Lower lobe of right lung (tissue), 2 donors: ENCODE data around the gene AKR7A3. TPM values are rescaled to one million over a fixed set of nuclear protein-coding genes. Genes with fewer than 3 reads are reported as not detected.

Experiments
- ATAC-seq, 2 donors: fragments of 200-7000 bp; cut with Tn5 transposase; one replicate each; pipeline ENCODE4 v1.9.1; 2020 to 2022; ENCODE audit warnings: mild to moderate bottlenecking in 2 of 2, moderate library complexity in 2 of 2
- DNase-seq: peaks from one replicate; pipeline ENCODE4 v3.0.0-alpha.2; 2020
- H3K27ac ChIP-seq: fragments of 200-600 bp; one replicate; pipeline ENCODE4 v1.8.0; 2022
- H3K27me3 ChIP-seq: fragments of 200-600 bp; one replicate; pipeline ENCODE4 v1.8.0; 2022; ENCODE audit warnings: low read depth
- H3K36me3 ChIP-seq: fragments of 200-600 bp; one replicate; pipeline ENCODE4 v1.8.0; 2022; ENCODE audit warnings: mild to moderate bottlenecking
- H3K4me1 ChIP-seq: fragments of 200-600 bp; one replicate; pipeline ENCODE4 v1.8.0; 2022
- H3K4me3 ChIP-seq: fragments of 200-600 bp; one replicate; pipeline ENCODE4 v1.8.0; 2022; ENCODE audit warnings: mild to moderate bottlenecking
- H3K9me3 ChIP-seq: fragments of 200-600 bp; one replicate; pipeline ENCODE4 v1.8.0; 2022
- CTCF ChIP-seq: fragments of 200-600 bp; IDR thresholded peaks from one replicate; pipeline ENCODE4 v1.8.0; 2022; ENCODE audit warnings: antibody characterized with exemption, mild to moderate bottlenecking
- intact Hi-C: fragments of 100-400 bp; cut with DNase I; formaldehyde crosslinking; loops from one replicate; pipeline ENCODE4 v1.11.0; 2022
- total RNA-seq: library from RNA; stranded (reverse); fragmentation: NEBNext Ultra II Directional; extraction: Animal tissue kit (Norgen Biotek cat#: 25700); gene quantifications from one replicate; pipeline ENCODE4 v1.2.1, GENCODE V29; 2021
- donor health status: DM: no; HTN: yes; CAD: no; lungs with severe emphysema.

The AKR7A3 gene
- total RNA-seq, 1 donor from 2014 or later = 0.30 TPM

GRCh38 chr1:19312782-19313635 lies 24.4 kb upstream of the AKR7A3 start:
- H3K4me1 ChIP-seq = peaks cover 46% of the 10 kb centered on the region
- no peak for DNase-seq
- intact Hi-C loops = no loop called here
- H3K4me3 ChIP-seq = peak overlapping the region; percentile 95
- no peaks in the 10 kb centered on the region for H3K9me3 ChIP-seq
- H3K27me3 ChIP-seq = no peaks in the 10 kb centered on the region
- TF ChIP-seq CTCF = no peak
- peak in 1 of 2 donors; percentile 66 for ATAC-seq
- peak overlapping the region; percentile 90 for H3K27ac ChIP-seq
- peaks cover 8% of the 10 kb centered on the region for H3K36me3 ChIP-seq

- Histone ChIP-seq H3K4me3 (peak within 1 kb of the TSS; percentile 95), H3K27me3 (no peaks in the 10 kb centered on the region), H3K36me3 (peaks cover 16% of the 10 kb centered on the region), H3K4me1 (peaks cover 42% of the 10 kb centered on the region), H3K9me3 (no peaks in the 10 kb centered on the region), H3K27ac (peak within 1 kb of the TSS; percentile 90)
- no peak for TF ChIP-seq CTCF
- DNase-seq = peak; percentile 94
- ATAC-seq = peak; percentile 98
- intact Hi-C loops = no loop called here
These were observed 23.6 kb upstream of the AKR7A3 start, which contains the start of the genes AKR7A2 and SLC66A1 for GRCh38 chr1:19311931-19312781. Gene AKR7A2, minus strand, starts transcription at chr1:19312144. Its CDS starts 20 bp downstream, at chr1:19312124. Gene SLC66A1, plus strand, starts transcription at chr1:19312326. Its CDS starts 5,352 bp downstream, at chr1:19317678.

DNA sequence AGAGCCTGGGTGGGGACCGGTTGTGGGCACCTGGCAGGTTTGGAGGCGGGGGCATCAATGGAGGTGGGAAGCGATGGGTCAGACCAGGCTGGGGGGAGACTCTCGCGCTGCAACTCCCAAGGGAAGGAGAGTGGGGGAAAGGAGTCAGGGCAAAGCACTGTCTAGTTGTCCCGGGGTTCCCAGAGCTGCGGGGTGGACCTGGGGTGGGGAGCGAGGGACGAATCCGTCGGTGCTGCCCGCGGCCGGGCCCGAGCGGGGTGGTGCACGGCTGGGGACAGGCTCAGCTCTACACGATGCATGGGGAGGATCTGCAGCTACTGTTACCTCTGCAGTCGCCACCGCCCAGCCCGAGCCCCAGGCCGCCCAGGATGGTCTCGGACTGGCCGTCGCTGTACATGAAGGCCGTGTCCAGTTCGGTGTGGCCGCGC lies 22.9 kb upstream of the AKR7A3 start:
- DNase-seq (no peak), ATAC-seq (peak; percentile 27 to 41)
- H3K9me3 ChIP-seq = no peaks in the 10 kb centered on the region
- no peak for TF ChIP-seq CTCF
- peaks cover 23% of the 10 kb centered on the region for H3K36me3 ChIP-seq
- intact Hi-C loops = no loop called here
- H3K27me3 ChIP-seq = no peaks in the 10 kb centered on the region
- peak overlapping the region; percentile 90 for H3K27ac ChIP-seq
- peak overlapping the region; percentile 95 for H3K4me3 ChIP-seq
- H3K4me1 ChIP-seq = peaks cover 39% of the 10 kb centered on the region

DNA sequence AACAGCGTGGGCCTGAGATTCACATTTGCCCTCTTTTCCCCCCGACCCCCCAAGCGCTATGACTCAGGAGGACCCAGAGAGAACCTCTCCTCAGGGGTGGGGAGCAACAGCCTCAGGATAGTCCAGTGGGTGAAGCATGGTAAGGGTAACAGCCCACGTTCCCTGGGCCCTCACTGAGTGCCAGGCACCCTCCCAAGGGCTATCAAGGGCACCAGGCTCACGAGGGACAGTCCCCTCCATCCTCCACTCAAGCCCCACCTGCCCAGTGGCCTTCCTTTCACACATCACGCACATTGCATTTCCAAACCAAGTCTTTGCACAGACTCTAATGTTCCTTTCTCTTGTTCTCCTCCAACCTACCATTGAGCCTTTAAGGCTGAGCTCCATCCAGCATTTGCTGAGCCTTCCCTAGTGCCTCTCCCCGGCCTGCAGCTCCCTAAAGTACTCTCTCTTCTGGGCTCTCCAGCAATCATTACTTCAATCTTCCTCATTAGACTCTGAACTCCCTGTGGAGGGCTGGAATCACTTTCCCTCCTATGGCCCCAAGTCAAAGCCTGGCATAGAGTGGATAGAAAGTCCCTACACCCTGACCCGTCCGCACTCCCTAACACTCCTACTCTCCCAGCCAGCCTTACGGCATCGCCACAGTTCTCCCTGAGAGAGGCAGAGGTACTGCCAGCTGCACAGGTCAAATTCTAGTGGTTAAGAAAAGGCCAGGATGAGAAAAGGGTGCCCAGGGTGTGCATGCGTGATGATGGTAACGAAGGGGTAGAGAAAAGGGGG lies 22.3 kb upstream of the AKR7A3 start:
- Histone ChIP-seq H3K4me1 (peaks cover 38% of the 10 kb centered on the region), H3K27me3 (no peaks in the 10 kb centered on the region), H3K27ac (no peak overlapping the region), H3K4me3 (peak overlapping the region; percentile 95), H3K36me3 (peaks cover 29% of the 10 kb centered on the region), H3K9me3 (no peaks in the 10 kb centered on the region)
- ATAC-seq (peak in 1 of 2 donors; percentile 7), DNase-seq (no peak)
- intact Hi-C loops = no loop called here
- TF ChIP-seq CTCF = no peak

DNA sequence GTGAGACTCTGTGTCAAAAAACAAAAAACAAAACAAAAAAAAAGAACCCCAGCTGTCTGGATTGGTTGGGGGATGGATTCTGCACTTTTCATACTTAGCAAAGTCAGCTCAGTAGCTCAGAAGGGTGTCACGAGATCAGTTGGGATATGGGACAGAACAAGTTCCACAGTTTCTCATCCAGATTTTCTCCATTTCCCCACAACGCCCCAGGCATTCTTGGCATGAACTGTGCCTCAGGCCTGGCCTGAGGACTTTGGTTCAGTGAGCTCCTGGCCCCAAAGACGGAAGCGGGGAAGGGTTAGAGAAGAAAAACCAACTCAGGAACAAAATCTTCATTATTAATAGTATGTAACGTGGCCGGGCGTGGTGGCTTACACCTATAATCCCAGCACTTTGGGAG lies 21.5 kb upstream of the AKR7A3 start:
- H3K27me3 ChIP-seq = no peaks in the 10 kb centered on the region
- no peak for DNase-seq
- no peak for ATAC-seq
- no peak overlapping the region for H3K4me3 ChIP-seq
- peaks cover 31% of the 10 kb centered on the region for H3K4me1 ChIP-seq
- intact Hi-C loops = no loop called here
- no peaks in the 10 kb centered on the region for H3K9me3 ChIP-seq
- H3K36me3 ChIP-seq = peaks cover 37% of the 10 kb centered on the region
- TF ChIP-seq CTCF = no peak
- H3K27ac ChIP-seq = no peak overlapping the region
